NCI-H460 (cell line): ENCODE results near the gene INPP5K. TPM values are rescaled to one million over a fixed set of nuclear protein-coding genes. Genes with fewer than 3 reads are reported as not detected.
"Not testable (repeated sequence)": the region's sequence is repeated elsewhere in the genome, so short reads cannot be mapped to it uniquely, and the experiment has no call there.

ENCODE experiments used
- DNase-seq: peaks from one replicate; pipeline ENCODE4 v3.0.0-alpha.2; 2016; ENCODE audit warnings: low read depth; ENCODE audit errors: extremely low read depth
- total RNA-seq: library from RNA; depleted of rRNA; stranded (reverse); fragments of >200 nt; shearing (Covaris generic); gene quantifications from 2 replicates; pipeline ENCODE4 v1.2.3, GENCODE V29; 2014

INPP5K gene
- total RNA-seq, 1 experiment from 2014 or later: 20.0 TPM

DNA sequence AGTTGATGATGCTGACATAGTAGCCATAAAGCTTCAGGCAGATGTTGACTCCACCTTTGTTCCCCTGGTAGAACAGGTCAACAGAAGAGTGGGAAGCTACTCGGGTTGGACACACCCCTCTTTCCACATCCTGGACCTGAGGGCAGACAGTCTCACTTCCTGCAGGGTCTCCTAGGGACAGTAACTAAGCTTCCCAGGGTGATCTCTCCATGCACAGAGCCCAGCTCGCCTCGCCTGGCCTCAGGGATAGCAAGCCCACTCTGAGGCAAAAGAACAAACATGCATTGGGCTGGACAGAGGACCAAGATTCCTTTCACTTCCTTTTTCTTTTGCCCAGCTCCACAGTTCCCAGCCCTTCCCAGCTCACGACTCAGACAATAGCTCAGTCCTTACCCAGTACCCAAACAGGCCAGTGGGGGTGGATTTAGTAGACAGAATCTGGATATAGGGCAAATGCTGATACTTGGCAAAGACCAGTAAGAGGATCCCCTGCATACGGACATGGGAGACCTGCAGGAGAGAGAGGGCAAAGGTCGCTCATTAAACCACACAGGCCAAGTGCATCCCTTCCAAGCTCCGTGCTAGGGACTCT lies 7.0 kb downstream of the INPP5K start:
- no peak for DNase-seq

DNA sequence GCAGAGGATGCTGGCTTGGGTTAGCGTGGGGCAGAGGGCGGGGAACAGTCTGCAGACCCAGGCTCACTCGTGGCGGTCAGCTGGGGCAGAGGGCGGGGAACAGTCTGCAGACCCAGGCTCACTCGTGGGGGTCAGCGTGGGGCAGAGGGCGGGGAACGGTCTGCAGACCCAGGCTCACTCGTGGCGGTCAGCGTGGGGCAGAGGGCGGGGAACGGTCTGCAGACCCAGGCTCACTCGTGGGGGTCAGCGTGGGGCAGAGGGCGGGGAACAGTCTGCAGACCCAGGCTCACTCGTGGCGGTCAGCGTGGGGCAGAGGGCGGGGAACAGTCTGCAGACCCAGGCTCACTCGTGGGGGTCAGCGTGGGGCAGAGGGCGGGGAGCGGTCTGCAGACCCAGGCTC lies 7.7 kb downstream of the INPP5K start:
- not testable (repeated sequence) for DNase-seq

DNA sequence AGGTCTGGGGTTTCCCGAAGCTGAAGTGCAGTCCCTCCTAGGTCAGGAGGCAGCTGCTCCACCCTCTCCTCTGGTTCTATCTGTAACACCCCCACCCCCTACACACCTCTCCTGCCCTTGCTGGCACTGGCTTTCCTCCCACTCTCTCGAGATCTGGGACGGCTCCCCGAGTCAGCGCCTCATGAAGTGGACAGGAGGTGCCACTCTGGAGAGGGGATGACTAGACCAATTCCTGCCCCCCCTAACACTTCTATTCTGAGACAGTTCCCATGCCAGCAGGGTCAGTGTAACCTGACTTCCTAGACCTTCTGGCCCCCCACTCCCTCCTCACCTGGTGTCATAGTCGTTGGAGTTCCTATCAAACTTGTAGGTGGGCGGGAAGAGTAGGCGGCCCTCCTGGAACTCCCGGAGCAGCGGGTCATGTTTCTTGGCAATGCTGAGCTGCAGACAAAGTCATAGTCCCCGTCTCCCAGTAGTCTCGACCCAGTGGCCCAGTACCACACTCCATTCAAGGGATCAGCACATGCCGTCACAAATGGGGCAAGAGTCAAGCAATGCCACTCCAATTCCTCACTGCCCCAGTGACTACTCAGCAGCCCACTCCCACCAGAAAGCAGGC lies 9.7 kb downstream of the INPP5K start:
- DNase-seq: no peak

DNA sequence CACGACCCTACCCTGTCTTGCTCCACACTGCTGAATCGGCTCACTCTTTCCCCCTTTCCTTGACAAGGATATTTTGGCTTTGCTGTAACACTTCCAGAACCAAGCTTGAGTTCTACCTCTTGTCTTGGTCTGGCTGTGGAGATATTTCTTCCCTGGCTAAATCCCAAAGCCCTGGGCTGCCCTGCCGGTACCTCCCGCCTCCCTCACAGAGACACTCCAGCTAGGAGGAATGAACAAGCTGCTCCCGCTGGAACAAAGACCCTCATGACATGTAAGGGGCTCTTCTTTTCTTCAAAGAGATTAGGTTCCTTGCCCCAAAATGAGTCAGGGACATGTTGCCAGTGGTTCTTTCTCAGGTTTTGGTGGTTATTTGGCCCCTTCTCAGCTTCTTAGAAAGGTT lies 10.8 kb downstream of the INPP5K start:
- no peak for DNase-seq

DNA sequence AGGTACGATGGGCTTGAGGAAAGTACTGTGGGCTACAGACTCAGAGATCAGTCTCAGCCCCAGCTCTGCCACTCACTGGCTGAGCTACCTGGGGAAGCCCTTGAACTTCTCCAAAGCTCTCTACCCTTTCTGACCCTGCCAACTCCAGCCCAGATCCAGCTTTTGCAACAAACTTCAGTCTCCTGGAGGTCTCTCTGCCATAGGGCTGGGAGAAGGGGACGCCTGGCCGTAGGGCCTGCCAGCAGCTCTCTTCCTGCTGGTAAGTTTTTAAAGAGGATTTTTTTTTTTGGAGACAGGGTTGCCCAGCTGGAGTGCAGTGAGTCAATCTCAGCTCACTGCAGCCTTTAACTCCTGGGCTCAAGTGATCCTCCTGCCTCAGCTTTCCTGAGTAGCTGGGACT lies 11.5 kb downstream of the INPP5K start:
- DNase-seq: no peak

DNA sequence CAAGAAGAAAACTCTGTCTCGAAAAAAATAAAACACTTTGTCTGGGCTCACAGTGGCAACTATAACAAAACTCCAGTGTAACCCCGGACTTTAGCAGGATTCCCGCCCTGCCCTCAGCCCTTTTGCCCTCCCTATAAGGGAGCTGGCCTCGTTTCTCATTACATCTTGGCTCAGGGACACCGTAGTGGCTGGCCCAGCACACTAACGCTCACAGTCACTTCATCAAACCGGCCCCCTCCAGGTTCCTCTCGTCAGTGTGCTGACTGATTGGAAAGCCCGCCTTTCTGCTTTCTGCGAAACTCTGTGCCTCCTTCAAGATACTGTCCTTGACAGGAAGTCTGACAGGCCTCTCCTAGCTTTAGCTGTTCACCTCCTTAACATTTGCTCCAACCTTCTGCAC lies 12.7 kb downstream of the INPP5K start:
- DNase-seq: no peak

DNA sequence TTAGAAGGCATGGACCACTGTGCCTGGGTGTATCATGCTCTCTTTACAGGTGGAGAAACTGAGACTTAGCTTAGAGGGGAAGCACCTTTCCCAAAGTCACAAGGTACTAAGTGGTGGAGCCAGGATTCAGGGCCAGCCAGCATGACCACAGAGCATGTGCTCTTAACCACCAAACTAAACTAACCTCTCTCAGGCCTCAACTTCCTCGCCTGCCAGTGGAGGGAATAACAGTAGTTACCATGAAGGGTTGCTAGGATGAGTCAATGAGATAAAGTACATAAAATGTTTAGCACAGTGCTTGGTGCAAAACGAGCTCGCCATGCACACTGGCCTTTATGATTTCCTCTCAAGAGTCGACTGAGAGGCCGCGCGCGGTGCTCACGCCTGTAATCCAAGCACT lies 17.5 kb downstream of the INPP5K start:
- no peak for DNase-seq

DNA sequence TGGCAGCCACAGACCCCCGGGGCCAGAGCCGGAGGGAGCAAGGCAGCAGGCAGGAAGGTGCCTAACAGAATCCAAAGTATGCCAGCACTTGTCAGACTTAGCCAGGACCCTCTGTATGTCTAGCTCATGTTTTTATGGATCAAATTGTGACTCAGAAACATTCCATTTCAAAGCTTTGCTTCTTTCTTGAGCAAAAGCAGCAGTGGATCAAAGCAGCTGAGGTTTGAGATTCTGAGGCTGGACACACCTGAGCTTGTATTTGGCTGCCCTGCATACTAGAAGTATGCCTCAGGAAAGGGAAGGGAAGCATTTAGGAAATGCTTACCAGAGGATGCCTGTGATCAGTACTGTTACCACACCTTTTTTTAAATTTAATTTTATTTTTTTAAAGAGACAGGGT lies 18.2 kb downstream of the INPP5K start:
- DNase-seq: no peak

DNA sequence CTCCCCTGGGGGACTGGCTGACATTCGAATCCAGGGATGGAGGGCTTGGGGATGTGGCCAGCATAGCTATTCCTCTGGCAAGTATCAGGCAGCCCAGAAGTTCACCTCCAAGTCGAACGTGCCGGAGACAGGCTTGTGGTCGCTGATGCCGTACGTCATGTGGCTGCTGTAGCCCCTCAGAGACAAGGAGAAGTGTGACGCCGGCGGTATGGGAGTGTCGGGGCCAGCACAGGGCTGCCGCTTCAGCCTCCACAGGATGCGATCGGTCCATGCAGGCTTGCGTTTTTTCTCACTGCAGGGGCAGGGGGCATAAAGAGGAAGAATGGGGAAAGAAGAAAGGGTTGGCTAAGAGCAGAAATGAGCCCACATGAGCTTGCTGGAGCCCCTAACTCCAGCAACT lies 18.6 kb downstream of the INPP5K start:
- no peak for DNase-seq

DNA sequence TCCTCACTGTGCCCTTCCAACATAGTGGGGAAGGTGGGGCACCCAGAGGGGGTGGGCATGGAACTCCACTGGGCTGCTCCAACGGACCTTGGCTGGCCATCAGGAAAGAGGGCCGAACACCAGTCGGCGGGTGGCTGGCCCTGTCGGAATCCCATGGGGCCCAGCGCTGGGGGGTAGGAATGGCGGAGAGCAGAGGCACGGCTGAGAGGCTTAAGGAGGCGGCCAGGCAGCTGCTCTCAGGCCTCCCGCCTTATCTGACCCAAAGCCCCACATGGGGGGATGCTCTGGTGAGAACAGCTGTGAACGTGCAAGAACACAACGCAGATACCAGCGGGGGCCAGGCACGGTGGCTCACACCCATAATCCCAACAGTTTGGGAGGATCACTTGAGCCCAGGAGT lies 19.5 kb downstream of the INPP5K start:
- DNase-seq: no peak

DNA sequence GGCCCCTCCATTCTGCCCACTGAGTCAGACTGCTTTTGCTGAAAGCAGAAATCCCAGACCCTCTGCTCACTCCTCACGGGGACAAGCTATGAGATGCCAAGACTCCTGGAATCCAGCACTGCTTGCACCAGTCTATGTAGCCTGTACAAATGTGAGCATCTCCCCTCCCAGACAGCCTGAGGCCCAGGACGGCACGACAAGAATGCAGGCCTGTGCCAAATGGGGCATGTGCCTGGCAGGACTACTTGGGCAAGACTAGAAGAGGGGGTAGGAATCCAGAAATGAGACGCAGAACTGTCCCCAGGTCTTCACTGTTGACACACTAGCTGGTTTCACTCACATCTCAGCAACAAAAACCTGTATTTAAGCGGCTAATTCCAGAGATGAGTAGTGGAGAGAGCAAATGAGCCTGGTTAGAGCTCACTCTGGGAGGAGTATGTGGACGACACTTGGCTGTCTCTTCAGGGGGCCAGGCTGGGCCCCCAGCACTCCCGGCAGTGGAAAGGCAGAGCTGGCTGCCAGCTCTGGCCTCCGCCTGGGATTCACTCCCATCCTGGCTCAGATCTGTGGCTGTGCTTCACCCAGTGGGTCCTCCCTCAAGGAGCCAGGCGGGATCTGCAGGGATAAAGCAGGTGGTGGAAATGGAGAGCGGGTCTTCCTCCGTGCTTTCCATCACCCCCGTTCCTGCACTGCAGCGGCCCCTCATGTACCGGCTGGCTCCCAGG lies 21.0 kb downstream of the INPP5K start:
- DNase-seq: no peak

DNA sequence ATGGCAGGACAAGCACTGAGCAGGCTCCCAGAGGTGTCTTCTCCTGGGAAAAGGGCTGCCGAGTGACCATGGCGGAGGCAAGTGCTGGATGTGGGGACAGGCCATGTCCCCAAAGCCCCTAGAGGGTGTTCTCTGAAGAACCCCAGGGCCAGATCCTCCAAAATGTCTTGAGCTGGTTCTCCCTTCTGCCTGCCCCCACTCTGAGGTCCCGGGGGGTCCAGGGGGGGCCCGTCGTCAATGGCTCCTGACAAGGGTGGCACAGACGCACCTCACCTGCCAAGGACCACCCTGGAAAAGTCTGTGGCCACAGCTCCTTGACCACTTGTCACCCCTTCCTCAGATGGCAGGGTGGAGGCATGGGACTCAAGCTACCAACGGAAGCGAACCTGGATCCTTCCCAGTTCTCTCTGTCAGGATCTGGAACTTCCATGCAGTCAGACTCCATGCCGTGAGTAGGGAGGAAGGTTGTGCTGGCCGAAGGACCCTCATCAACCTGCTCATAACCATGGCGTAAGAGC lies 21.6 kb downstream of the INPP5K start:
- DNase-seq: no peak

DNA sequence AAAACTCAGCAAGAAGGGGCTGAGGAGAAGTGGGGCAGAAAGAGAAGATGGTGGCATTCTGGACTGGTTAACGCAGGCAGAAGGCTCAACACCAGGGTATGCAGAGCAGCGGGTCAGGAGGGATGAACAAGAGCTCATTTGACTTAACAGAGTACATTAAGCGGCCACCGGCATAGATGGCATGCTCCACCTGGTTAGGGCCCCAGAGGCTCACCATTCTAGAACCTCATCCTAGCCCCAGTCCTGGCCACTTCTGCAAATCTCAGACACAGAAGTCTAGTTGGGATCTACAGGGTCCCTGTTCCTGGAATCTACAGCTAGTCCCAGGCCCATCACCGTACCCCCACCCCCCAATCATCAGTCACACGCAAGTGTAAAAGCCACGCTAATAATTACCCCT lies 22.2 kb downstream of the INPP5K start:
- no peak for DNase-seq

DNA sequence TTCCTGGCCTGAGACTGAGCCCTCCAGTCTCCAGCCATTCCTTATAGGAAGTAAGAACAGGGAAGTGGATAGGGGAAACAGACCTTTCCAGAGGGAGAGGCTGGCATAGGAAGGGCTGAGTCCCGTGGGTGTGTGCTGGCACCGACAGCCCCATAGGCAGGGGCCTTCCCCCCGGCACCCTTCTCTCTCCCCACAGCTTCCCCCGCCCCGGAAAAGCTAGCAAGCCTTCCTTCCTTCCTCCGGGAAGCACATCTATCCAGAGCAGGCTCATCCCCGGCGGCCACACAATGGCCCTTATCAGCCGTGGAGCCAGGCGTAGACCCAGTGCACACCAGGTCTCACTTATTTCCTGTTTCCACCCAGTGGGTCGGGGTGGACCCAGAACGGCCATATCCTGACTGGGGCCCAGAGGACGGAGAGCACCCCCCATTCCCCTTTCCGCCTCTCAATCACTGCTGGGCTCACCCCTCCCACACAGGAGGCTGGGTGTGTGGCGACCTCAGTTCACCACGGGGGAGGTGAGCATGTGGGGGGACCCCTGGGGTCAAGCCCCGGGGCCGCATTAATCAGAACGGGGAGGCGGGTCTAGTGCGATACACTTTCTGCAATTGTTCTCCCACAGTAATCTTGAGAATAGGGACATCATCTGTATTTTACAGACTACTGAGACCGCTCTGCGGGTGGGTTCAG lies 23.0 kb downstream of the INPP5K start:
- DNase-seq: no peak

DNA sequence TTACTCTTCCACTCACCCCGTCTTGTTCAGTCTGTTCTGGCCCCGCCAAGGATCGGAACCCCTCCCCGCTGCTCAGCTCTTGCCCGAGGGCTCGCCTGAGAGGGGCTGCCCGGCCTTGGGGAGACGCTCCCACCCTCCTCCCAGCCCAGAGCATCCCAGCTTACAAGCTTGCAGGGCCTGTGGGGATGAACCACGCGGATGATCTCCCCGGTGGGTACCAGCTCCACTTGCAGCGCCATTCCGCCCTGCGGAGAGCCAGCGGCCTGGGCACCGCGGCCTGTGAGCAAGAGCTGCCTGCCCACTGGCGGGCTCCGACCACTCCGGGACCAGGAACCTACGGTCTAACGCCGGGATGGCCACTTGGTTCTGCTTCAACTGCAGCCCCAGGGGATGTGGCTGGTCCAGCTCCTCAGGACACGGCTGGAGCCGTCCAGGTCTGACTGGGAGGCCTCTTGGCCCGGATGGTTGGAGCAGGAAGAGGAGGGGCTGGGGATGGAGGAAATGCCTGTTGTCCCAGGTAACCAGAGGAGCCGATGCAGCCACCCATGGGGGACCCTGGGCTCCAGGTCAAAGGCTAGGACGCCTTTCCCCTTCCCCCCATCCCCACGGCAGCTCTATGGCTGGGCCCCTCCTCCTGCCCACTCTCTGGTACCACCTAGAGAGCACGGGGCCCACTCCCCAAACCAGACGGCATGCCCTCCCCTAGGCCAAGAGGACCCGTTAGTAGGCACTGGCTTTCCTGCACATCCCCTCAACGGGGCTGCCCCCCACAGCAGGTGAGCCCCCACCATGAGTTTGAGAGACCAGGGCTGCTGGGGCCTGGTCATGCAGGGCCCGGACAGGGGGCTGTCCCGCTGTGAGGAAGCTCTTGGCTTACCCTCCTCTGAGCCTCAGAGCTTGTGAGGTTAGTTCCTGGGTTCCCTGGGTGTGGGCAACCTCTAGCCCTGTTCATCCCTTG lies 23.9 kb downstream of the INPP5K start, which contains the start of gene MYO1C:
Gene MYO1C (minus strand): TSS at position 438 of the 958 bp plus-strand sequence. CDS start 199 bp downstream, at position 239.
- DNase-seq: no peak

DNA sequence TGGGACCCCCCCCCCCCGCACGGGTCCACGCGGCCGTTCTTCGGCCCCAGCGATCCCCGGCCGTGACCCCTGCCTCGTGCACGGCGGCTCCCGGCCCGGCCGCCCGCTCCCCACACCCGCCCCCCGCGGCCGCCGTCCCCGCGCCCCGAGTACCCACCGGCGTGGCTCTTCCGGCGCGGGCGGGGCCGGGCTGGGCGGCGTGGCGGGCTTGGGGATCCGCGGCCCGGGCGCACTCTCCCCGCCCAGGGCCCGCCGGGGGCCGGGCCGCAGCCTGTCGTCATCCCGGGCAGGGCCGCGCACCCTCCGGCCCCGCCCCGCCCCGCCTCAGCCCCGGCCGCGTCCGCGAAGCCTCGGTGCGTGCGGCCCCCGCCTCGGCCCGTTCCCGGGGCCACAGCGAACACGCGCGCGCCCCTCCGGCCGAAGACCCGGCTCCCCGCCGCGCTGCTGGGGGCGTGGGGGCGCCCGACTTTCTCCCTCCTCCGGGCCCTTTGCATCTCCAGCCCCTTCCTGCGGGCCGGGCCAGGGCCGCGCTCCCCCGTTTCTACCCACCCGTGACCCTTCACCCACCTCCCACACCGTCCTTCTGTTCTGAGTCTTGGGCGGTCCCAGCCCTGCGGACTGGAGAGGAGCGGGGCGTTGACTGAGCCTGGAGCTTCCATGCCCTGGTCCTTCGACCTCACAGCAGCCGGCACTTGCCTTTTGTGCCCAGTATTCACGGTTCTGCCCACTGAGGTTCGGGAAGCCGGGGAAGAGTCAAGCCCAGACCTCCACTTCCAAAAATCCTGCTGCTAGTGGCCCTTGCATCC lies 24.8 kb downstream of the INPP5K start:
- peak; percentile 53 for DNase-seq

DNA sequence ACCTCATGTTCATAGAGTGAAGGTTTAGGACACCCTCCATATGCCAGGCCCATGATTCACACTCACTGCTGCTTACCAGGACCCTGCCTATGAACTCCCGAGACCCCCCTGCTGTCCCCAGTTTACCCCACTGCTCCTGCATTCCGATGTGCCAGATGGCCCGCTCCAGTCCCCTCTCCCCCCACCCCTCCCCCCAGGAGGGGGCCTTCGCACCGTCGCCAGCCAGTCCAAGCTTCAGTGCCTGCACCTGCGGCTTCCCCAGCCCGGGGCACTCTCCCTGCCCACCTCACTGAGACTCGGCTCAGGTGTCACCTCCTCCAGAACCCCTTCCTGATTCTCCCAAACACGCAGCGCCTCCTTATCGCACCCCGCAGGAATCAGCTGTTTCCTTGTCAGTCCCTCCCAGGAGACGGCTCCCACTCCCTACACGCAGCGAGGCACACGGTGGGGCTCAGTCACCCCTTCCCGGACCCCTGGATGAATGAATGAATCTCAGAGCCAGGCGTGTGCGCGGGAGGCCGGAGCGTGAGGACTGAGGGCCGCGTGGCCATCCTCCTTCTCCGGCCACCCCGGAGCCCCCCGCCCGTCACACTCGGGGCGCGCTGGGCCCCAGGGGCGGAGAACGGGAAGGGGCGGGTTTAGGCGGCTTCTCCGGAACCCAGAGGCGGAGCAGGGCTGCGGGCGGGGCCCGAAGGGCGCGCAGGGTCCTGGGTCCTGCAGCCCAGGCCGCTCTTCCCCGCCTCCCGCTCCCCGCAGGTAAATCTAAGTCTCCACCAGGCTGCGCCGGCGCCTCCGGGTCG lies 25.6 kb downstream of the INPP5K start:
- peak; percentile 40 for DNase-seq

DNA sequence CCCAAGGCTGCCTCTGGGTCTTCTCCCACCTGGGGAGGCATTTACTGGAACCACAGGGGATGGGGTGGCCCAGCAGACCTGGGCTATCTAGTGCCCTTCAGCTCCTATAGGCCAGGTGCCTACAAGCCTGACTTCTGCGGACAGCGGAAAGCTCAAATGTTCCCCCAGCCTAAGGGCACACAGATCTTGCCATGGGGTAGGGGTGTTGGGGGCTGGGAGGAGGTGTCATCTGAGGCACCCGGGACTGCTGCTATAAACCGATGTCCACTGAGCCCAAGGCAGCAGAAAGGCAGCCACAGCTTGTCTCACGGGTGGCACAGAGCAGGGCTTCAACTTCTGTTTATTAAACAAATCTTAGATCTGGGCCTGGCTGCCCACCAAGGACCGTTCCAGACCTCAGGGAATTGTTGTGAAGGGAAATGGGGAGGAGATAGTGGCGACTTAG lies 27.6 kb downstream of the INPP5K start:
- DNase-seq: no peak
